ENCODE results near the gene TLN1. TPM values are rescaled to one million over a fixed set of nuclear protein-coding genes. Genes with fewer than 3 reads are reported as not detected.

TLN1 gene
- total RNA-seq, 1 donor from 2014 or later = 245 TPM

DNA sequence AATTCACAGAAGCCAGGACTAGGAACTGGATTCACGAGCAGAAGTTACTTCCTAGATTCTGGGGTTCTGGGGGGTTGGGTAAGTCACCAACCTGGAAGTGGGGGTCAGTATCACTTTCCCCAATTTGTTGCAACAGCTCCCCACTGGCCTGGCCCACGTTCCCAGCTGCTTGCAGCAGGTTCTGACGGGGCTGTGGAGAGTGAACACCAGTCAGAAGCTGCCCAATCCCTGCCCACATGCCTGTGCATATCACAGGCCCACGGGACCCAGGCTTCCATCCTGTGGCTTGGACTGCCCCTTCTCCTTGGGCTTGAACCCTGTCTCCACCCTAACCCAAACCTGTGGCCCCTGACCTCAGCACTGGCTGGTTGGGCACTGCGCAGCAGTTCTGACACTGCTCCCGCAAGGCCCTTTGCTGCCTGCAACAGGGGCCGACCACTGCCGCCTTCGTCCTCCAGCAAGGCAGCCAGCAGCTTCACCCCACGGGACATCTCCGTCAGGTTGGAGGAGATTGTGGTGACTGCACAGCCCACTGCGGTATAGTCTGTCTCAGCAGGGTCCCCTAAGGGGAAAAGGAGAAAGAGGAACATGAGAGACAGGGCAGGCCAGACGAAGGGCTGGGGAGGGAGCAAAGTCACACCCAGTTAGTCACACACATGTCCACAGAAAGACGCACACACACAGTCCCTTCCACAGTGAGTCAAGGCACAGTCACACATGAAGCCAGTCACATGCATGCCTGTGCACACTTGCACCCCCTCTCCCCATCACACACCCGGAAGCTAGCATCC is 13.1 kb downstream of the TLN1 start:
- peaks cover 16% of the 10 kb centered on the region for H3K36me3 ChIP-seq (ENCODE audit: control insufficient read depth, insufficient read depth, low read length)
- TF ChIP-seq, protein P1, sequence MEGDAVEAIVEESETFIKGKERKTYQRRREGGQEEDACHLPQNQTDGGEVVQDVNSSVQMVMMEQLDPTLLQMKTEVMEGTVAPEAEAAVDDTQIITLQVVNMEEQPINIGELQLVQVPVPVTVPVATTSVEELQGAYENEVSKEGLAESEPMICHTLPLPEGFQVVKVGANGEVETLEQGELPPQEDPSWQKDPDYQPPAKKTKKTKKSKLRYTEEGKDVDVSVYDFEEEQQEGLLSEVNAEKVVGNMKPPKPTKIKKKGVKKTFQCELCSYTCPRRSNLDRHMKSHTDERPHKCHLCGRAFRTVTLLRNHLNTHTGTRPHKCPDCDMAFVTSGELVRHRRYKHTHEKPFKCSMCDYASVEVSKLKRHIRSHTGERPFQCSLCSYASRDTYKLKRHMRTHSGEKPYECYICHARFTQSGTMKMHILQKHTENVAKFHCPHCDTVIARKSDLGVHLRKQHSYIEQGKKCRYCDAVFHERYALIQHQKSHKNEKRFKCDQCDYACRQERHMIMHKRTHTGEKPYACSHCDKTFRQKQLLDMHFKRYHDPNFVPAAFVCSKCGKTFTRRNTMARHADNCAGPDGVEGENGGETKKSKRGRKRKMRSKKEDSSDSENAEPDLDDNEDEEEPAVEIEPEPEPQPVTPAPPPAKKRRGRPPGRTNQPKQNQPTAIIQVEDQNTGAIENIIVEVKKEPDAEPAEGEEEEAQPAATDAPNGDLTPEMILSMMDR (IDR thresholded peaks at IDR 0.05; ENCODE audit: insufficient read depth, low read length, poor library complexity, severe bottlenecking) = no peak
- no peaks in the 10 kb centered on the region for H3K27me3 ChIP-seq (ENCODE audit: control insufficient read depth, insufficient read depth, low read length)
- H3K4me3 ChIP-seq (ENCODE audit: low read depth, low read length) = no peak overlapping the region
- no peak for DNase-seq (ENCODE audit: low read depth)

DNA sequence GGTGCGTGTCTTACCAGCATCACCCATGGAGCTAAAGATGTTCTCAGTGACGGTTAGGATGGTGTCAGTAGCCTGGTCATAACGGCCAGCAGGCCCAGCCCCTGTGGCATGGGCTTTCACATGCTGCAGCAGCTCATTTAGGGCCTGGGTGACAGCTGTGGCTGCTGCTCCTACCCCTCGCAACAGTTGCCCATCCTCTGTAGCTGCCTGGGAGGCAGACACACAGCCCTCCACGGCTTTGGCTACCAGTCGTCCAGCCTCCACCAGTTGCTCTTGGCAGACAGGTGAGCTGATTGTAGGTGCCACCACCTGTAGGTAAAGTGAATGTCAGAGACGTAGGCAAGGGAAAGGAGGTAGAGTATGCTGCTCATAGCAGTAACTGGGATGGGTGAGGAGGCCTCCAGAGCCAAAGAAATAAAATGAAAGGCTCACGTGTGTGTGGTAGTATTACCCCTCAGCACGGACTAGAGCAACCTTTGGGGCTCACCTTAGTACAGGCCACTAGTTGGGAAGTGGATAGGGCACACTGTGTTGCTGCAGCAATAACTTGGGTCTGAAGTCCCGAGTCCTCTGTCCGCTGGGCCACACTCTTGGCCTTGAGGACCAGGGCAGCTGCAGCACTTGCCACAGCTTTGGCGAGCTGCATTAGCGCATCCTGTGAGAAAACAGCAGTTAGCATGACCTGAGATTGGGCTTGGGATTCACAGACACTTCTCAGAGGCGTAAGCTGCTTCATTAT is 14.7 kb downstream of the TLN1 start:
- TF ChIP-seq, protein P1 (IDR thresholded peaks at IDR 0.05; ENCODE audit: insufficient read depth, low read length, poor library complexity, severe bottlenecking) = no peak
- no peak overlapping the region for H3K4me3 ChIP-seq (ENCODE audit: low read depth, low read length)
- no peaks in the 10 kb centered on the region for H3K27me3 ChIP-seq (ENCODE audit: control insufficient read depth, insufficient read depth, low read length)
- peaks cover 15% of the 10 kb centered on the region for H3K36me3 ChIP-seq (ENCODE audit: control insufficient read depth, insufficient read depth, low read length)
- no peak for DNase-seq (ENCODE audit: low read depth)

DNA sequence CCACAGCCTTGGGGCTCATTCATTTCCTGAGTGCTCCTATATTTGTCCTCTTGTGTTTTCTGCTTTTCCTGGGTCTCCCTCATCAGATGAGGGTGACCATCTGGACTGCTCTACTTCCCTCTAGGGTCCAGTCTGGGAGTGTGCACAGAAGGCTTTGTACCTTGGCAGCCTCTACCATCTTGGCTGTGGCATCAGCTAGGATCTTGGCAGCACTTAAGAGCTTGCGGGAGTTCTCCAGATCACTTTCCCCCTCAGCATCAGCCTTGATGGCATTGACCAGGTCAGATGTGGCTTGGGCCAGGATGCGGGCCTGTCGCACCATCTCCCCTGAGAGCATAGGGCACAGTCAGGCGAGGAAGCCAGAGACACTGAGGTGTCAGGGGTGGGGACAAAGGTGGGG is 15.8 kb downstream of the TLN1 start:
- no peak for DNase-seq (ENCODE audit: low read depth)
- Histone ChIP-seq H3K27me3 (ENCODE audit: control insufficient read depth, insufficient read depth, low read length) (no peaks in the 10 kb centered on the region), H3K36me3 (ENCODE audit: control insufficient read depth, insufficient read depth, low read length) (peaks cover 14% of the 10 kb centered on the region)

DNA sequence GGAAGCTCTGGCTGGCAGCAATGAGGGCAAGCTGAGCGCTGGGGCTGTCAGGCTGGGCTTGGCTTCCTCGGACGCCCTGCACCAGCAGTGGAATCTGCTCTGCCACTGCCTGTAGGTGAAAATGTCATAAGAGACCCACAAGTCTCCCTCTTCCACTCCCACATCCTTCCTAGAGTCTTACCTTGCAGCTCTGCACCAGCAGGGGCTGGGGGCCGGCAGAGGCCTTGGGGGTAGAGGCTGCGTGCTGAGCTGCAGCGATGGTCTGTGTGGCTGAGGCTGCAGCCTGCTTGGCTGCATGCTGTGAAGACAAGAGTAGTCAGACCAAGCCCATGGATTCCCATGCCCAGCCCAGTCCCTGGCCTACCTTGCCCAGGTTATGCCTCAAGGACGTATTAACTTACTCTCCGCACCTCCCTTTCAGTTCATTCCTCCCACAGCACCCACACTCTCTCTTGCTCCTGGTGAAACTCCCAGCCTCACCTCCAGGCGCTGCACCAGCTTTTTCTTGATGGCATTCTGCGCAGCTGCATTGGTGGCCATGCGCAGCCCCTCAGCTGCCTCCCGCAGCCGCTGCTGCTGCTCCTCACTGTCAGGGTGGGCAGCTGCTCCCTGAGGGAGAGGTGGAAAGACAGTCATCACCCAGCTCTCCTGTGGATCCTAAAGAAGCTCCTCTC is 17.3 kb downstream of the TLN1 start:
- Histone ChIP-seq H3K4me3 (ENCODE audit: low read depth, low read length) (no peak overlapping the region), H3K27me3 (ENCODE audit: control insufficient read depth, insufficient read depth, low read length) (no peaks in the 10 kb centered on the region), H3K36me3 (ENCODE audit: control insufficient read depth, insufficient read depth, low read length) (peaks cover 15% of the 10 kb centered on the region)
- no peak for DNase-seq (ENCODE audit: low read depth)
- TF ChIP-seq, protein P1 (IDR thresholded peaks at IDR 0.05; ENCODE audit: insufficient read depth, low read length, poor library complexity, severe bottlenecking) = no peak

More for the DNA sequence above, 15.8 kb downstream of the TLN1 start:
- H3K4me3 ChIP-seq (ENCODE audit: low read depth, low read length) = no peak overlapping the region
- TF ChIP-seq, protein P1 (IDR thresholded peaks at IDR 0.05; ENCODE audit: insufficient read depth, low read length, poor library complexity, severe bottlenecking) = no peak

DNA sequence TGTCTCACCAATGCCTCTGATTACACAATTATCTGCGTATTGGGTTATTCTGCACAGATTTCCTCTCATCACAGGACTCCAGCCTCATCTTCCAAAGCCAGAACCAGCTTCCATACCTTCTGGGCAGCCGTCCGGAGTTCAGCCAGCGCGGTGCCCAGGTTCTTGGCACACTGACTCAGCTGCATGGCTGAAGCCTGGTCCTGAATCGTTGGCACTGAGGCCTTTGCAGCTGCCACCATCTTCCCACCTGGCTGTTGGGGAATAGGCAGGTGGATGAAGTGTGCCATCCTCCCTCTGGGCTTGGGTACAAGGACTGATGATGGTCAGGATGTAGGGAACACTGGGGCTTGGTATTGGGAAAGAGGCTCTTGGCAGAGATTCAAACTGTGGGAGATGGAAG is 17.9 kb downstream of the TLN1 start:
- no peak for DNase-seq (ENCODE audit: low read depth)
- Histone ChIP-seq H3K27me3 (ENCODE audit: control insufficient read depth, insufficient read depth, low read length) (no peaks in the 10 kb centered on the region), H3K36me3 (ENCODE audit: control insufficient read depth, insufficient read depth, low read length) (peaks cover 13% of the 10 kb centered on the region), H3K4me3 (ENCODE audit: low read depth, low read length) (no peak overlapping the region)
- TF ChIP-seq, protein P1 (IDR thresholded peaks at IDR 0.05; ENCODE audit: insufficient read depth, low read length, poor library complexity, severe bottlenecking) = no peak
